Transverse colon (tissue), 4 donors: ENCODE results near the gene ADM. TPM values are rescaled to one million over a fixed set of nuclear protein-coding genes. Genes with fewer than 3 reads are reported as not detected.

Source experiments
- DNase-seq: peaks from one replicate; pipeline ENCODE4 v3.0.0-alpha.2; 2019
- H3K27ac ChIP-seq, 4 donors: fragments of 200-600 bp; sonication (generic); 2 replicates each; pipeline ENCODE4 v1.5.1; 2016 to 2018; ENCODE audit warnings: inconsistent platforms in 4 of 4
- H3K27me3 ChIP-seq: fragments of 200-600 bp; sonication (generic); 2 replicates; pipeline ENCODE4 v1.5.1; 2017; ENCODE audit warnings: inconsistent platforms
- H3K36me3 ChIP-seq, 4 donors: fragments of 200-600 bp; sonication (generic); 2 replicates each; pipeline ENCODE4 v1.5.1; 2017 to 2019; ENCODE audit warnings: inconsistent platforms in 4 of 4
- H3K4me1 ChIP-seq, 4 donors: fragments of 200-600 bp; sonication (generic); 2 replicates each; pipeline ENCODE4 v1.5.1; 2017 to 2020; ENCODE audit warnings: inconsistent platforms in 4 of 4
- H3K4me3 ChIP-seq, 4 donors: fragments of 200-600 bp; sonication (generic); 1 replicate in 1 of 4; 2 replicates in 3 of 4; pipeline versions ENCODE4 v1.5.1 to v1.6.1; 2017 to 2019; ENCODE audit warnings: inconsistent platforms in 4 of 4
- H3K9me3 ChIP-seq, 2 donors: fragments of 200-600 bp; sonication (generic); 2 replicates each; pipeline ENCODE4 v1.5.1; 2017 to 2019; ENCODE audit warnings: inconsistent platforms in 2 of 2
- EP300 ChIP-seq: sonication (generic); formaldehyde crosslinking; IDR thresholded peaks from one replicate; pipeline ENCODE4 v1.6.1; 2017; ENCODE audit warnings: antibody characterized with exemption, low read depth
- POLR2A ChIP-seq: fragments of 450-650 bp; IDR thresholded peaks from one replicate; pipeline ENCODE4 v1.6.1; 2016; ENCODE audit warnings: antibody characterized with exemption, mild to moderate bottlenecking, moderate library complexity
- POLR2AphosphoS5 ChIP-seq, 3 donors: sonication (generic); formaldehyde crosslinking; IDR thresholded peaks; one replicate each; pipeline ENCODE4 v1.6.1; 2016; ENCODE audit warnings: antibody characterized with exemption in 3 of 3
- WGBS, 2 donors: methylation state at CpG; one replicate each; pipeline ENCODE4 v1.1.5; 2018; ENCODE audit warnings: low coverage in 1 of 2; 5-methylcytosine and 5-hydroxymethylcytosine counted together
- in situ Hi-C, 4 donors: fragments of 200-750 bp; cut with MboI; loops; one replicate each; pipeline versions ENCODE4 v1.15.0 to v1.15.1; 2017; ENCODE audit warnings: low sequenced_read_pairs in 3 of 4, low pct_ligation_motif_present in 1 of 4, low pct_unique_long_range_greater_than_20kb in 1 of 4
- intact Hi-C: fragments of 100-400 bp; cut with DNase I; formaldehyde crosslinking; loops from one replicate; pipeline ENCODE4 v1.15.1; 2023; ENCODE audit warnings: low total_unique reads
- total RNA-seq, 4 donors: library from RNA; depleted of rRNA; stranded (reverse); fragments of >200 nt; gene quantifications; one replicate each; pipeline ENCODE4 v1.1.0, GENCODE V29; 2016
- TF ChIP-seq, protein P1 (sequence below), 5 experiments: fragments of 200-600 bp in 3 of 5; fragments of 450-650 bp in 2 of 5; sonication (generic) in 3 of 5; IDR thresholded peaks; 1 replicate in 2 of 5; 2 replicates in 3 of 5; pipeline ENCODE4 v1.5.1; 2016 to 2017; ENCODE audit warnings: antibody characterized with exemption in 5 of 5, inconsistent platforms in 3 of 5, mild to moderate bottlenecking in 2 of 5, moderate library complexity in 1 of 5

The ADM gene
- total RNA-seq, 4 donors from 2014 or later = 51.9 to 235 (median 157) TPM

DNA sequence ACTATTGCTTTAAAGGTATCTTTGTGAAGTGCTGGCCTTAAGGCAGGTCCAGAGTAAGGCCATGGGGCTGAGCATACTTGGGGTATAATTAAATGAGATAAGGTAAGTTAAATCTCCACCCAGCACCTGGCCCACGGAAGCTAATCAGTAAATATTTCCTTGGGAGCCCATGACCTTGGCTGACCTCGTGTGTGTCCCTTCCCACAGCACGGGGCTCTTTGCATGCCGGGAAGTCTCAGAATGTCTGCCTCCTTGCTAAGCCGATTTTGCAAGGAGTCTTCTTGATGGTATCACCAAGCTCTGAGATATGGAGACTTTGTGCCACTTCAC lies 46.5 kb downstream of the ADM start:
- in situ Hi-C loops (loop anchor here in 1 of 4 donors (25.0 kb wide), 1 partner anchor 139 kb away; no protein-coding TSS in a partner anchor), intact Hi-C loops (no loop called here)
- Histone ChIP-seq H3K36me3 (no peaks in the 10 kb centered on the region), H3K9me3 (no peaks in the 10 kb centered on the region), H3K27ac (peak overlapping the region; percentile 60 to 74 (median 67)), H3K27me3 (no peaks in the 10 kb centered on the region), H3K4me3 (no peak overlapping the region), H3K4me1 (peaks cover 4 to 13% (median 8%) of the 10 kb centered on the region in 4 donors)
- DNase-seq = peak; percentile 14
- TF ChIP-seq POLR2A (no peak), EP300 (no peak), POLR2AphosphoS5 (IDR thresholded peaks at IDR 0.05) (no peak)
- TF ChIP-seq, protein P1, sequence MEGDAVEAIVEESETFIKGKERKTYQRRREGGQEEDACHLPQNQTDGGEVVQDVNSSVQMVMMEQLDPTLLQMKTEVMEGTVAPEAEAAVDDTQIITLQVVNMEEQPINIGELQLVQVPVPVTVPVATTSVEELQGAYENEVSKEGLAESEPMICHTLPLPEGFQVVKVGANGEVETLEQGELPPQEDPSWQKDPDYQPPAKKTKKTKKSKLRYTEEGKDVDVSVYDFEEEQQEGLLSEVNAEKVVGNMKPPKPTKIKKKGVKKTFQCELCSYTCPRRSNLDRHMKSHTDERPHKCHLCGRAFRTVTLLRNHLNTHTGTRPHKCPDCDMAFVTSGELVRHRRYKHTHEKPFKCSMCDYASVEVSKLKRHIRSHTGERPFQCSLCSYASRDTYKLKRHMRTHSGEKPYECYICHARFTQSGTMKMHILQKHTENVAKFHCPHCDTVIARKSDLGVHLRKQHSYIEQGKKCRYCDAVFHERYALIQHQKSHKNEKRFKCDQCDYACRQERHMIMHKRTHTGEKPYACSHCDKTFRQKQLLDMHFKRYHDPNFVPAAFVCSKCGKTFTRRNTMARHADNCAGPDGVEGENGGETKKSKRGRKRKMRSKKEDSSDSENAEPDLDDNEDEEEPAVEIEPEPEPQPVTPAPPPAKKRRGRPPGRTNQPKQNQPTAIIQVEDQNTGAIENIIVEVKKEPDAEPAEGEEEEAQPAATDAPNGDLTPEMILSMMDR (IDR thresholded peaks at IDR 0.05) = no peak
- 20 to 35% methylated on average over 1 to 5 of the region's 5 CpGs for WGBS, 2 donors

DNA sequence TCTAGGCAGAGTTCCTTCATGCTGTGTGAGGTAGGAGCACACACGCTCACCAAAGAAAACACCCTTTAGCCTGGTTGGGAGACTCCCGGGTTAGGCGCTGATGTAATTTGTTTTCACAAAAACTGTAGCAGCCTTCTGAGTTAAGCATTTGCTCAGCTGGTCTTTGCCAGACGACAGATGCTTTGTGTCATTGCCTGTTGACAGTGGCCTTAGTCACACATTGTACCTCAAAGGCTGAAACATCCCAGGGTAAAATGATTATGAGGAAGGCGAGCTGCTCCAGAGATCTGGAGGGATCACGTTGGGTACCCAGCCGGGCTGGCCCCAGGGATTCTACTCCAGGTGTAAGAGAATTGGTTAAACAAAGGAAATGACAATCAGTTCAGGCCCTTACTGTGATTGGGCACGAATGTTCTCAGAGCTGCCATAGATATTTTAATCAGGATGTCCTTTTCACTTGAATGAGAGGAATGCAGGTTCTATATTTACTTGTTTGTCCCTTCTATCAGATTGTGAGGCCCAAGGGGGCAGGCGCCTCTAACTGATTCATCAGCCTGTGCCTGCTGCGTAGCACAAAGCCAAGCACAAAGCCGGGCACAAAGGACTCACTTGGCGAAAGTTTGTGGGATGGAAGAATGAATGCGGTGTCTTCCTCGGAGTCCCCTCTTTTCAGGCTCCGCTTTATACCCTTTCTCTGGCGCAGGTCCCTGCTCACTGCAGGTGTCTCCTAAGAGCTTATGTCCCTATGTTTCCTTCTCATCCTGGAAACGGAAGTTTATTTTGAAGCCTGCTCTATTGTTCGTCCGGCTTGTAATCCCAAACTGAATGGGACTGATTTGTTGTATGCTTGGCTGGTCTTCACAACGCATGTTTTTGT lies 47.1 kb downstream of the ADM start:
- Histone ChIP-seq H3K27ac (peak overlapping the region; percentile 60 to 74 (median 67)), H3K4me3 (no peak overlapping the region), H3K9me3 (no peaks in the 10 kb centered on the region), H3K4me1 (peaks cover 4 to 13% (median 8%) of the 10 kb centered on the region in 4 donors), H3K36me3 (no peaks in the 10 kb centered on the region), H3K27me3 (no peaks in the 10 kb centered on the region)
- WGBS, 2 donors = 58 to 66% methylated on average over 9 to 20 of the region's 20 CpGs
- DNase-seq = peak; percentile 52
- TF ChIP-seq POLR2AphosphoS5 (IDR thresholded peaks at IDR 0.05) = peak; percentile 51 to 85 (median 82)
- no peak for TF ChIP-seq EP300
- intact Hi-C loops = no loop called here
- in situ Hi-C loops = loop anchor here in 1 of 4 donors (25.0 kb wide), 1 partner anchor 140 kb away; no protein-coding TSS in a partner anchor

DNA sequence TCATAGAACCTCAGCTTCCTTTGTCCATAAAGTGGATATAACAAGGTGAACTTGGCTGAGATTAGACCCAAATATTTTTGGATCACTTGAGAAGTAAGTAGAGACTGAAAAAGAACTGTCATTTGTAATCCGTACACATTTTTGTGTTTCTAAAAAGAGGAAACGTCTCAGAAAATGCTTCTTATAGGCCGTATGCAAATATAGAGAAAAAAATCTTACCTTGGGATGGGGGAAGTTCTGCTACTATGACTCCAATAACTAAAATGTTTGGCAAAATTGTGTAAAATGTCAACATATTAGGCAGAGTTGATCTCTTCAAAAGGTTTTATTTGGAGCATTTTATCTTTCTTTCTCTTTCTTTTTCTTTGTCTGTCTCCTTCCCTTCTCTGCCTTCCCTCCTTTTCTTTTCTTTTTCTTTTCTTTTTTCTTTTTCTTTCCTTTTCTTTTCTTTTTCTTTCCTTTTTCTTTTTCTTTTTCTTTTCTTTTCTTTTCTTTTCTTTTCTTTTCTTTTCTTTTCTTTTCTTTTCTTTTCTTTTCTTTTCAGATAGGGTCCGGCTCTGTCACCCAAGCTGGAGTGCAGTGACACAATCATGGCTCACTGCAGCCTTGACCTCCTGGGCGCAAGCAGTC lies 48.2 kb downstream of the ADM start:
- TF ChIP-seq POLR2AphosphoS5 (IDR thresholded peaks at IDR 0.05) (no peak), POLR2A (no peak)
- intact Hi-C loops (no loop called here), in situ Hi-C loops (loop anchor here in 1 of 4 donors (25.0 kb wide), 1 partner anchor 141 kb away; no protein-coding TSS in a partner anchor)
- Histone ChIP-seq H3K27me3 (no peaks in the 10 kb centered on the region), H3K4me3 (no peak overlapping the region), H3K4me1 (peaks cover 4 to 13% (median 8%) of the 10 kb centered on the region in 4 donors), H3K36me3 (no peaks in the 10 kb centered on the region), H3K27ac (peak overlapping the region in 3 of 4 donors; percentile 60 to 74 (median 69)), H3K9me3 (no peaks in the 10 kb centered on the region)
- DNase-seq = no peak
- 85% methylated on average over 5 of the region's 5 CpGs for WGBS, 2 donors

DNA sequence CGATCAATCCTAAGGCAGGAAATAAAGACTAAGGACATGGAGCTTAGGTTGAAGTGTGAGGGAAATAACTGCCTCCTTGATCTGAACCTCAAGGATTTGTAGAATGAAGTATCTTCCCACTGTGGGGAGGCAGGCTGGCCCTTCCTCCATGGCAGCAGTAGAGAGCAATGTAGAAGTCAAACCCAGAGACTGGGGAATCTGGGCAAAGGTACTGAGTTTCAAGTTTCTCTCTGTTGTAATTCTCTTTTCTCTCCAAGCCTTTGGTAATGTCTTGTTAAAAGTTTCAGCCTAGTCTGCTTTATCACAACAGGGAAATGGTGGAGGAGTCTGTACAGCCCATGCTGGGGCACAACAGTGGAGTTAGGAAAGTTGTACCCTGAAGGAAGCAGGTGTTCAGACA lies 49.5 kb downstream of the ADM start:
- Histone ChIP-seq H3K9me3 (no peaks in the 10 kb centered on the region), H3K4me1 (peaks cover 4 to 13% (median 8%) of the 10 kb centered on the region in 4 donors), H3K27ac (no peak overlapping the region), H3K27me3 (no peaks in the 10 kb centered on the region), H3K36me3 (no peaks in the 10 kb centered on the region), H3K4me3 (no peak overlapping the region)
- no peak for TF ChIP-seq POLR2AphosphoS5 (IDR thresholded peaks at IDR 0.05)
- TF ChIP-seq EP300 = no peak
- TF ChIP-seq, protein P1 (IDR thresholded peaks at IDR 0.05) = no peak
- intact Hi-C loops (no loop called here), in situ Hi-C loops (loop anchor here in 1 of 4 donors (25.0 kb wide), 1 partner anchor 142 kb away; no protein-coding TSS in a partner anchor)
- WGBS, 2 donors = 76% methylated on average over 1 of the region's 1 CpG; no CpG with 5 or more reads in 1 of the 2 donors
- DNase-seq = no peak

DNA sequence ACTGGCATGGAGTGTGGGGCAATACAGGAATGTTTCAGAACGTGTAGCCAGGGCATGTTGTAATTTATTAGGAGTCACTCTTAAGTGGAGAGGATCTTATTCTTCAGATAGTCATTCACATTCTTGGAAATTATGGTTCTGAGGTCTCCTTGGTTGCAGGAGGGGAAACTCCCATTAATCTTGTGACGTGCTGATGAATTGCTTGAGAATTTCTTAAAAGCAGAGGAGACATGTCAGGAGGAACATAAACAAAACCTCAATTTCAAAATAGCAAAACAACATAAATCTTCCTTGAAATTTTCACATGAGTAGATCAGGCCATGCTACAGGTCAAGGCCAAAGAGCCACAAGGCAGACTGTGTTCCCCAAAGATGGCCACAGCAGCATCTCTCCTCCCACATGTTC lies 50.4 kb downstream of the ADM start:
- WGBS, 2 donors = 0 to 29% methylated on average over 1 to 2 of the region's 2 CpGs
- in situ Hi-C loops = loop anchor here in 1 of 4 donors (25.0 kb wide), 1 partner anchor 143 kb away; no protein-coding TSS in a partner anchor
- intact Hi-C loops = no loop called here
- no peaks in the 10 kb centered on the region for H3K27me3 ChIP-seq
- peaks cover 4 to 13% (median 8%) of the 10 kb centered on the region in 4 donors for H3K4me1 ChIP-seq
- H3K4me3 ChIP-seq = no peak overlapping the region
- H3K27ac ChIP-seq = no peak overlapping the region
- no peaks in the 10 kb centered on the region for H3K36me3 ChIP-seq
- no peaks in the 10 kb centered on the region for H3K9me3 ChIP-seq
- TF ChIP-seq POLR2AphosphoS5 (IDR thresholded peaks at IDR 0.05) (peak in 1 of 3 donors; percentile 20), POLR2A (no peak), EP300 (no peak)
- TF ChIP-seq, protein P1 (IDR thresholded peaks at IDR 0.05) = no peak
- no peak for DNase-seq
